ENCODE data around the gene TSC22D2.

TSC22D2 gene

DNA sequence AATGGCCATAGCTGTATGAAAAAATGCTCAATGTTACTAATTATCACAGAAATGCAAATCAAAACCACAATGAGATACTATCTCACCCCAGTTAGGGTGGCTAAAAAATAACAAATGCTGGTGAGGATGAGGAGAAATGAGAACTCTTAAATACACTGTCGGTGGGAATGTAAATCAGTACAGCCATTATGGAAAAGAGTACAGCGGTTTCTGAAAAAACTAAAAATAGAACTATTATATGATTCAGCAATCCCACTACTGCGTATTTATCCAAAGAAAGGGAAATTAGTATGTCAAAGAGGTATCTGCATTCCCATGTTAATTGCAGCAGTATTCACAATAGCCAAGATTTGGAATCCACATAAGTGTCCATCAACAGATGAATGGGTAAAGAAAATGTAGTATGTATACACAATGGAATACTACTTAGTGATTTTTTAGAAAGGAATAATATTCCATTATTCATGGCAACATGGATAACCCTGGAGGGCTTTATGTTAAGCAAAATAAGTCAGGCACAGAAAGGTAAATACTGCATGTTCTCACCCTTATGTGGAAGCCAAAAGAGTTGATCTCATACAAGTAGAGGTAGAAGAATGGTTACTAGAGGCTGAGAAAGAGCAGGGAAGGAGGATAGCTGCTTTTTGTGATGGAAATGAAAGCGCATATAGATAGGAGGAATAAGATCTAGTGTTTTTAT lies 103.2 kb downstream of the TSC22D2 start:
- H3K27ac ChIP-seq = no peak overlapping the region
- TF ChIP-seq ZFX (IDR thresholded peaks at IDR 0.05) = no peak
- TF ChIP-seq, protein P1, sequence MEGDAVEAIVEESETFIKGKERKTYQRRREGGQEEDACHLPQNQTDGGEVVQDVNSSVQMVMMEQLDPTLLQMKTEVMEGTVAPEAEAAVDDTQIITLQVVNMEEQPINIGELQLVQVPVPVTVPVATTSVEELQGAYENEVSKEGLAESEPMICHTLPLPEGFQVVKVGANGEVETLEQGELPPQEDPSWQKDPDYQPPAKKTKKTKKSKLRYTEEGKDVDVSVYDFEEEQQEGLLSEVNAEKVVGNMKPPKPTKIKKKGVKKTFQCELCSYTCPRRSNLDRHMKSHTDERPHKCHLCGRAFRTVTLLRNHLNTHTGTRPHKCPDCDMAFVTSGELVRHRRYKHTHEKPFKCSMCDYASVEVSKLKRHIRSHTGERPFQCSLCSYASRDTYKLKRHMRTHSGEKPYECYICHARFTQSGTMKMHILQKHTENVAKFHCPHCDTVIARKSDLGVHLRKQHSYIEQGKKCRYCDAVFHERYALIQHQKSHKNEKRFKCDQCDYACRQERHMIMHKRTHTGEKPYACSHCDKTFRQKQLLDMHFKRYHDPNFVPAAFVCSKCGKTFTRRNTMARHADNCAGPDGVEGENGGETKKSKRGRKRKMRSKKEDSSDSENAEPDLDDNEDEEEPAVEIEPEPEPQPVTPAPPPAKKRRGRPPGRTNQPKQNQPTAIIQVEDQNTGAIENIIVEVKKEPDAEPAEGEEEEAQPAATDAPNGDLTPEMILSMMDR (conservative IDR thresholded peaks at IDR 0.05) = no peak

DNA sequence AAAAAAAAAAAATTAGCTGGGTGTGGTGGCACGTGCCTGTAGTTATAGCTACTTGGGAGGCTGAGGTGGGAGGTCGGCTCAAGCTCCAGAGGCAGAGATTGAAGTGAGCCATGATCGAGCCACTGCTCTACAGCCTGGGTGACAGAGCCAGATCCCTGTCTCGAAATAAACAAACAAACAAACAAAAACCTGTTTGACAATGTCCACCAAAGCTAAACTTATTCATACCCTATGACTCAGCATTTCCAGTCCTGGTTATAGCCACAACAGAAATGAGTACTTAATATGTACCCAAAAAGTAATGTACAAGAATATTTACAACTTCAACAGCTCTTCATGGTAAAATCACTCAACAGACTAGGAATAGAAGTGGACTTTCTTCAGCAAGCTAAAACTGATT lies 107.1 kb downstream of the TSC22D2 start:
- TF ChIP-seq ZFX (IDR thresholded peaks at IDR 0.05) = no peak
- TF ChIP-seq, protein P1 (conservative IDR thresholded peaks at IDR 0.05) = no peak
- peak overlapping the region; percentile 13; the same call in 1 of the 2 replicates for H3K27ac ChIP-seq
